Effector memory CD8-positive, alpha-beta T cell (primary cell): Measurements from ENCODE around the gene CDYL.

Experiments used
- ATAC-seq: fragments of 150-1000 bp; cut with Tn5 transposase; replicated peaks from 2 replicates; pipeline ENCODE4 v1.10.0; 2021; ENCODE audit warnings: mild to moderate bottlenecking, moderate library complexity
- DNase-seq, 3 experiments: peaks; one replicate each; pipeline ENCODE4 v3.0.0; 2021
- H3K27ac Mint-ChIP-seq, 2 donors: one replicate each; pipeline ENCODE4 v1.8.0; 2022; ENCODE audit warnings: mild to moderate bottlenecking in 2 of 2, mixed read lengths in 2 of 2, moderate library complexity in 2 of 2
- H3K27me3 Mint-ChIP-seq, 2 donors: one replicate each; pipeline ENCODE4 v1.8.0; 2022; ENCODE audit warnings: mixed read lengths in 2 of 2
- H3K36me3 Mint-ChIP-seq: one replicate; pipeline ENCODE4 v1.8.0; 2022; ENCODE audit warnings: mild to moderate bottlenecking, moderate library complexity, mixed read lengths; ENCODE audit not compliant: insufficient read depth
- H3K4me1 Mint-ChIP-seq, 2 donors: one replicate each; pipeline ENCODE4 v1.8.0; 2022; ENCODE audit warnings: low read depth in 2 of 2, mixed read lengths in 2 of 2
- H3K4me3 Mint-ChIP-seq, 2 donors: one replicate each; pipeline ENCODE4 v1.8.0; 2022; ENCODE audit warnings: mild to moderate bottlenecking in 2 of 2, mixed read lengths in 2 of 2, moderate library complexity in 2 of 2
- H3K9me3 Mint-ChIP-seq, 2 donors: one replicate each; pipeline ENCODE4 v1.8.0; 2022; ENCODE audit warnings: mixed read lengths in 2 of 2

The CDYL gene

GRCh38 chr6:4751823-4752464, 24.3 kb upstream of the CDYL start:
- H3K4me1 Mint-ChIP-seq, result no peaks in the 10 kb centered on the region
- H3K27me3 Mint-ChIP-seq, result peaks cover 12 to 14% of the 10 kb centered on the region in 2 donors
- ATAC-seq (no peak), DNase-seq (no peak)
- H3K36me3 Mint-ChIP-seq, result no peaks in the 10 kb centered on the region
- H3K4me3 Mint-ChIP-seq, result no peak overlapping the region
- no peak overlapping the region for H3K27ac Mint-ChIP-seq
- no peaks in the 10 kb centered on the region for H3K9me3 Mint-ChIP-seq

GRCh38 chr6:4756247-4756646, 20.0 kb upstream of the CDYL start:
- Mint-ChIP-seq H3K4me3 (no peak overlapping the region), H3K36me3 (peaks cover 4% of the 10 kb centered on the region)

DNA sequence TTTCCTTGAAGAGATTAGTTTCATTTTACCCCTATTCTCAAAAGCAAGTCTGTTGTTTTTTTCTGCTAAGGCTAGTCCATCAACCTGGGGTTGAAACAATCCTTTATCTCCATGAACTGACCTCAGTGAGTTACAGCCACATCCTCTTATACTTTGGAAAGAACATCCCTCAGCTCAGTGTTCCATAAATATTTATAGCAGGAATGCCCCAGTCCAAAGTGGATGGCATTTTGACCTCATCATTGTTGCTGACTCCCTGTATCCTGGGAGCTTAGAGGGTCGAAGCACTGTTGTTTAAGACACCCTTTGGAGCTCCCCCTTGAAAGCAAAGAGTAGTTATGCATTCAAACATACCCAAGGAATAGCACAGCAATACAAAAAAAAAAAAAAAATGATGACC, 16.2 kb upstream of the CDYL start:
- ATAC-seq, result no peak
- H3K36me3 Mint-ChIP-seq, result peaks cover 4% of the 10 kb centered on the region
- no peak for DNase-seq
- no peak overlapping the region for H3K27ac Mint-ChIP-seq
- no peak overlapping the region for H3K4me3 Mint-ChIP-seq
- peaks cover 39 to 40% of the 10 kb centered on the region in 2 donors for H3K27me3 Mint-ChIP-seq
- no peaks in the 10 kb centered on the region for H3K4me1 Mint-ChIP-seq
- peaks cover 3 to 12% of the 10 kb centered on the region in 2 donors for H3K9me3 Mint-ChIP-seq

More at GRCh38 chr6:4756247-4756646, 20.0 kb upstream of the CDYL start:
- Mint-ChIP-seq H3K9me3 (no peaks in the 10 kb centered on the region), H3K4me1 (no peaks in the 10 kb centered on the region), H3K27ac (no peak overlapping the region), H3K27me3 (peaks cover 25 to 27% of the 10 kb centered on the region in 2 donors)
- no peak for DNase-seq
- no peak for ATAC-seq

GRCh38 chr6:4760773-4761172, 15.4 kb upstream of the CDYL start:
- peaks cover 3 to 12% of the 10 kb centered on the region in 2 donors for H3K9me3 Mint-ChIP-seq
- ATAC-seq (no peak), DNase-seq (no peak)
- H3K36me3 Mint-ChIP-seq, result peaks cover 4% of the 10 kb centered on the region
- no peak overlapping the region for H3K27ac Mint-ChIP-seq
- H3K4me3 Mint-ChIP-seq, result no peak overlapping the region
- H3K4me1 Mint-ChIP-seq, result no peaks in the 10 kb centered on the region
- peaks cover 32 to 33% of the 10 kb centered on the region in 2 donors for H3K27me3 Mint-ChIP-seq

DNA sequence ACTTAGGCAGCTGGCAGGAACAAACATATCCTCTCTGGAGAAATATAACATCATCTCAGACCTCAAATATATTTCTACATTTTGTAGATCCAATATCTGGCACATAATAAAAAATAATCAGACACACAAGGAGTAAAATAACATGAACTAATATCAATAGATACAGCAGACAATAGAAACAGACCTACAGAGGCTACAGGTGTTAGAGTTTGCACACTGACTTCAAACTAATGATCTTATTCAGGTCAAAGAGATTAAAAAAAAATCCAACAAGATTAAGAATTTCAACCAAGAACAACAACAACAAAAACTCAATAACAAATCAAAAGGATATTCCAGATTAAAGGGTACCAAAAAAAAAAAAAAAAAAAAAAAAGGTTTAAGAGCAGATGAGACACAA, 13.9 kb upstream of the CDYL start:
- no peaks in the 10 kb centered on the region for H3K4me1 Mint-ChIP-seq
- H3K27ac Mint-ChIP-seq, result no peak overlapping the region
- no peak for ATAC-seq
- H3K9me3 Mint-ChIP-seq, result peaks cover 3 to 12% of the 10 kb centered on the region in 2 donors
- no peak overlapping the region for H3K4me3 Mint-ChIP-seq
- no peak for DNase-seq
- peaks cover 4% of the 10 kb centered on the region for H3K36me3 Mint-ChIP-seq
- peaks cover 27 to 30% of the 10 kb centered on the region in 2 donors for H3K27me3 Mint-ChIP-seq

- no peaks in the 10 kb centered on the region for H3K4me1 Mint-ChIP-seq
- no peak for DNase-seq
- ATAC-seq, result no peak
- peaks cover 3 to 12% of the 10 kb centered on the region in 2 donors for H3K9me3 Mint-ChIP-seq
- peaks cover 27 to 30% of the 10 kb centered on the region in 2 donors for H3K27me3 Mint-ChIP-seq
- H3K4me3 Mint-ChIP-seq, result no peak overlapping the region
- no peak overlapping the region for H3K27ac Mint-ChIP-seq
- H3K36me3 Mint-ChIP-seq, result peaks cover 4% of the 10 kb centered on the region
These were observed 12.3 kb upstream of the CDYL start for GRCh38 chr6:4763921-4764320.

DNA sequence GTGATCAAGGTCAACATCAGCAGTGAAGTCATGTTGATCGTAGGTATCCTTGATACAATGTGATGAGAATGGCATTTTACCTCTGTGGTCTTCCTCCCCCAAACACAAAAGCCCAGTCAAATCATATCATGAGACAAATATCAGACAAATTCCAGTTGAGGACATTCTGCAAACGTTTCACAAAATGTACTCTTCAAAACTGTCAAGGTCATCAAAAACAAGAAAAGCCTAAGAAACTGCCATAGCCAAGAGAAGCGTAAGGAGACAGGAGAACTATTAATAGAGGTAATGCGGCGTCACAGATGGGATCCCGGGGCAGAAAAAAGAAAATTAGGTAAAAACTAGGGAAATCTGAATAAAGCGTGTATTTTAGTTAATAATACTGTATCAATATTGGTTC, 7.4 kb upstream of the CDYL start:
- H3K4me3 Mint-ChIP-seq, result no peak overlapping the region
- no peak for ATAC-seq
- H3K9me3 Mint-ChIP-seq, result no peaks in the 10 kb centered on the region

GRCh38 chr6:4772750-4773149, 3.5 kb upstream of the CDYL start:
- H3K4me3 Mint-ChIP-seq, result no peak overlapping the region
- H3K27me3 Mint-ChIP-seq, result no peaks in the 10 kb centered on the region
- DNase-seq, result no peak
- peaks cover 15 to 16% of the 10 kb centered on the region in 2 donors for H3K4me1 Mint-ChIP-seq
- peaks cover 0 to 1% of the 10 kb centered on the region in 2 donors for H3K9me3 Mint-ChIP-seq
- peaks cover 7% of the 10 kb centered on the region for H3K36me3 Mint-ChIP-seq
- no peak for ATAC-seq
- H3K27ac Mint-ChIP-seq, result no peak overlapping the region

More for the DNA sequence above, 7.4 kb upstream of the CDYL start:
- Mint-ChIP-seq H3K27ac (no peak overlapping the region), H3K36me3 (no peaks in the 10 kb centered on the region), H3K4me1 (no peaks in the 10 kb centered on the region), H3K27me3 (no peaks in the 10 kb centered on the region)
- no peak for DNase-seq

DNA sequence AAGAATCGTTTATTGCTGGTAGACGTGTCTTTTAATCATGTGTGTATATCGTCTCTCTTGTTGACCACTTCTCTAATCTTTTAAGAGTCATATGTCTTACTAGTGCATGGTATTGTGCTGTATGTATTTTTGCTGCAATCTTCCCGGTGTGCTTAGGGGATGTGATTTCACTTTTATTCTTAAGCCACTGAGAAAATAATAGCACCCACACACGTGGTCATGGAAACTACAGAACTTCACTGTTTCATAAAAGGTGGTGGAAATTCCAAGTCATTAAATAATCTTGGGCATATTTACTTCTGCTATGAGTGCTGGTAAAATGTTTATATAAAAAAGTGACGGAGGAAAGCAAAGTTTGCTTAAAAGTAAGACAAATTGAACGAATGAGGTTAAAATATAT, 3.0 kb upstream of the CDYL start:
- H3K9me3 Mint-ChIP-seq, result peaks cover 0 to 4% of the 10 kb centered on the region in 2 donors
- peaks cover 19 to 20% of the 10 kb centered on the region in 2 donors for H3K4me1 Mint-ChIP-seq
- no peak overlapping the region for H3K27ac Mint-ChIP-seq
- no peak overlapping the region for H3K4me3 Mint-ChIP-seq
- H3K27me3 Mint-ChIP-seq, result no peaks in the 10 kb centered on the region
- no peak for ATAC-seq
- H3K36me3 Mint-ChIP-seq, result peaks cover 7% of the 10 kb centered on the region
- no peak for DNase-seq

DNA sequence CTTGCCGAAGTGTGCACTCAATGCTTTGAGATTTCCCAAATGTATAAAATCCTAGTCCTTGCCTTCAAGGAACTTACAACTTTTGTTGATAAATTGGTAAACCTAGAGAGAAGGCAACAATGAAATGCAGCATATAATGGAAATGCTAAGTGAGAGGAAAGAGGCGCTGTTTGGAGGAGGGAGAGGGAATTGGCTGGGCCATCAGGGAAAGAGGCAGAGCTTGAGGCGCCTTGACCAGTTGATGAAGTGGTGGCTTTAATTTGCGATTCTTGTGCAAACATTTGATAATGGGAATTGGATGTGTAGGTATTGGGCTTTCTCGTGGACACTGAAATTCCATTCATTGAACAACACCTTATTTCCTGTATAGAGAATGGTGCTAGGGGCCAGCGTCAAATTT, 1.9 kb upstream of the CDYL start:
- Mint-ChIP-seq H3K27me3 (no peaks in the 10 kb centered on the region), H3K4me1 (peaks cover 25 to 29% of the 10 kb centered on the region in 2 donors), H3K36me3 (peaks cover 7% of the 10 kb centered on the region), H3K9me3 (peaks cover 0 to 4% of the 10 kb centered on the region in 2 donors), H3K4me3 (peak overlapping the region; percentile 92 to 94), H3K27ac (peak overlapping the region; percentile 83 to 94)
- ATAC-seq, result no peak
- no peak for DNase-seq

GRCh38 chr6:4774715-4775493, 1.3 kb upstream of the CDYL start:
- H3K27me3 Mint-ChIP-seq, result no peaks in the 10 kb centered on the region
- DNase-seq (peak in 2 of 3 experiments; percentile 3 to 6), ATAC-seq (no peak)
- H3K9me3 Mint-ChIP-seq, result peaks cover 0 to 4% of the 10 kb centered on the region in 2 donors
- peak overlapping the region; percentile 92 to 94 for H3K4me3 Mint-ChIP-seq
- H3K4me1 Mint-ChIP-seq, result peaks cover 27 to 32% of the 10 kb centered on the region in 2 donors
- H3K36me3 Mint-ChIP-seq, result peaks cover 7% of the 10 kb centered on the region
- H3K27ac Mint-ChIP-seq, result peak overlapping the region; percentile 83 to 94

DNA sequence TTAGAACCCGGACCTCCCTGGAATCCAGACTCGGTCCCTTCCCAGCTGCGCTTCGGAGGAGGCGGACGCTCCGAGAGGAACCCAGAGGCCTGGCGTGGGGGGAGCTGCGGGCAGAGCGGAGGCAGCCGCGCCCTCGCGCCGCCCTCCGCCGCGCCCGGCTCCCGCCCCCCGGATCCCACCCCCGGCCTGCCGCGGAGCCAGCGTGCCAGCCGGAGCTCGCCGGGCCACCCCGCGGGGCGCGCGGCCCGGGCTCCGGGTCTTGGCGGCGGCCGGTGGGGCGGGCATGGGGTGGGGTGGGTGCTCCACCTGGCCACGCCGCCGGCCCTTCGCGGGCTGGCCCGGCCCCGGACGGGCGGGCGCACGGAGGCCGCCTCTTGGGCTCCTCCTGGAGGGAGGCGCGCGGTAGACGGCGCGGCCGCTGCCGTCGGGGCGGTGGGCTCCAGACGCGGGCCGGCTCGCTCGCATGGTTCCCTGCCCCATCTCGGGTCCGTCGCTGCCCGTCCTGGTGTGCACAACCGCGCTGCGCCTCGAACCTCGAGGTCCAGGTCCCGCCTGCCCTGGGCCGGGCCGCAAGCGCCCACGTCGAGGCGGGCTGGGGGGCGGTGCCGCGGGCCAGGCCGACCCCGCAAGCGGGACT, 592 bp upstream of the CDYL start:
- H3K4me1 Mint-ChIP-seq, result peaks cover 33% of the 10 kb centered on the region in 2 donors
- peak overlapping the region; percentile 92 to 94 for H3K4me3 Mint-ChIP-seq
- peak; percentile 65 for ATAC-seq
- no peaks in the 10 kb centered on the region for H3K27me3 Mint-ChIP-seq
- H3K27ac Mint-ChIP-seq, result peak overlapping the region; percentile 83 to 94
- peaks cover 0 to 4% of the 10 kb centered on the region in 2 donors for H3K9me3 Mint-ChIP-seq
- peaks cover 7% of the 10 kb centered on the region for H3K36me3 Mint-ChIP-seq
- peak; percentile 51 to 68 (median 54) for DNase-seq

GRCh38 chr6:4776493-4777393, 539 bp downstream of the CDYL start:
- peaks cover 0 to 4% of the 10 kb centered on the region in 2 donors for H3K9me3 Mint-ChIP-seq
- H3K36me3 Mint-ChIP-seq, result peaks cover 7% of the 10 kb centered on the region
- H3K27ac Mint-ChIP-seq, result peak overlapping the region; percentile 77
- H3K4me3 Mint-ChIP-seq, result peak overlapping the region; percentile 86 to 88
- DNase-seq (peak in 2 of 3 experiments; percentile 2 to 30), ATAC-seq (peak; percentile 2)
- no peaks in the 10 kb centered on the region for H3K27me3 Mint-ChIP-seq
- H3K4me1 Mint-ChIP-seq, result peaks cover 41 to 45% of the 10 kb centered on the region in 2 donors
